ENCODE measurements around the gene PCK2.

GRCh38 chr14:24145219-24145618, 51.1 kb downstream of the PCK2 start:
- TF ChIP-seq ISL1 (CRISPR knock-in tag; IDR thresholded peaks at IDR 0.05) (no peak), ARNTL (CRISPR knock-in tag; IDR thresholded peaks at IDR 0.05; ENCODE audit: borderline replicate concordance, low read depth) (no peak), ZFP30 (CRISPR knock-in tag; IDR thresholded peaks at IDR 0.05) (no peak), GLIS3 (CRISPR knock-in tag; IDR thresholded peaks at IDR 0.05) (no peak), ZFP3 (CRISPR knock-in tag; IDR thresholded peaks at IDR 0.05) (no peak), CSRNP3 (CRISPR knock-in tag; IDR thresholded peaks at IDR 0.05) (no peak), ZC3H10 (CRISPR knock-in tag; IDR thresholded peaks at IDR 0.05) (no peak)
- TF ChIP-seq, protein P1, sequence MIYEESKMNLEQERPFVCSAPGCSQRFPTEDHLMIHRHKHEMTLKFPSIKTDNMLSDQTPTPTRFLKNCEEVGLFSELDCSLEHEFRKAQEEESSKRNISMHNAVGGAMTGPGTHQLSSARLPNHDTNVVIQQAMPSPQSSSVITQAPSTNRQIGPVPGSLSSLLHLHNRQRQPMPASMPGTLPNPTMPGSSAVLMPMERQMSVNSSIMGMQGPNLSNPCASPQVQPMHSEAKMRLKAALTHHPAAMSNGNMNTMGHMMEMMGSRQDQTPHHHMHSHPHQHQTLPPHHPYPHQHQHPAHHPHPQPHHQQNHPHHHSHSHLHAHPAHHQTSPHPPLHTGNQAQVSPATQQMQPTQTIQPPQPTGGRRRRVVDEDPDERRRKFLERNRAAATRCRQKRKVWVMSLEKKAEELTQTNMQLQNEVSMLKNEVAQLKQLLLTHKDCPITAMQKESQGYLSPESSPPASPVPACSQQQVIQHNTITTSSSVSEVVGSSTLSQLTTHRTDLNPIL (CRISPR knock-in tag; IDR thresholded peaks at IDR 0.05; ENCODE audit: low read depth): no peak

All from SK-N-SH treated with all-trans-retinoic acid at 6 μM for 48 hours (cell line).